Occipital lobe (tissue), 2 donors: ENCODE measurements around the gene RBM10. TPM values are rescaled to one million over a fixed set of nuclear protein-coding genes. Genes with fewer than 3 reads are reported as not detected.

Source experiments
- DNase-seq: peaks from one replicate; lab custom pipeline; 2025; lab: John Stamatoyannopoulos, UW
- total RNA-seq: library from RNA; depleted of rRNA; stranded (reverse); fragments of >200 nt; gene quantifications from one replicate; pipeline ENCODE4 v1.2.3, GENCODE V29; 2014

RBM10 gene
- total RNA-seq, 1 donor from 2014 or later: 38.7 TPM

DNA sequence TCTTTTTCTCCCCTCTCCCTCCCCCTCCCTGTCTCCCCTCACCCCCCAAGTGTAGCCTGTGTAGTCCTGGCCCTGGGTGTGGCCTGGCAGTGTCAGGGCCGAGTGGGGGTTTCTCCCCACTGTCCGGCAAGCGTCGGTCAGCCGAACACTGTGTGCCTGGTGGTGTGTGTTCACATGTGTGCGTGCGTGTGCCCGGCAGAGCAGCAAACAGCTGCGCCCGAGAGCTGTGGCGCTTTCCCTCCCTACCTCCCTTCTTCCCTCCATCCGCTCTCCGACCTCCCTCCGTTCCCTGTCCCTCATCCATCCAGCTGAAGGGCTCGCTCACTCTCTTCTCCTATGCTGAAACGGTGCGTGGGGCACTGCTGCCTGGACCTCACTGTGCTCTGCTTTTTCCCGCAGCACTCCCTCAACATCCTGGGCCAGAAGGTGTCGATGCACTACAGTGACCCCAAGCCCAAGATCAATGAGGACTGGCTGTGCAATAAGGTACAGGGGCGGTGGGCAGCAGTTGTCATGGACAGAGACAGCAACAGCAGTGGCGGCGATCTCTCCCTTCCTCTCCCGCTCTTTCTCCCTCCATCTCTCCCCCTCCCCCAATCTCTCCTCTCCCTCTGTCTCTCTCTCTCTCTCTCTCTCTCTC lies 31.2 kb downstream of the RBM10 start:
- no peak for DNase-seq

DNA sequence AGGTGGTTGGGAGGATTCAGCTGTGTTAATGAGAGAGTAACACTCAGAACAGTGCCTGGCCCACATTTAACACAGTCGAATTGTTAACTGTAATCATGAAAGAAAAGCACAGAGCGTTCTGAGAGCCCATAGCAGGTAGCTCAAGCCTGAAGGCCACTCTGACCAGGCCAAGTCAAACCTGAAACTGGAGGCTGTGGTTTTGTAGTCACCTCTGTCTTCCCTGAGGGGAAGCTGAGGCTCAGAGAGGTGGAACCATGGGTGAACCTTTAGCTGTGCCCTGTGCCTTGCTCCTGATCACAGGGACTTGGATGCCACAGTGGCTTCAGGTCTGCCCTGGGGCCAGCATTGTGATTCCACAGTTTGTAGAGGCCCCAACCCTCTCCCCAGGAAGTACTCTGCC lies 32.1 kb downstream of the RBM10 start:
- no peak for DNase-seq

DNA sequence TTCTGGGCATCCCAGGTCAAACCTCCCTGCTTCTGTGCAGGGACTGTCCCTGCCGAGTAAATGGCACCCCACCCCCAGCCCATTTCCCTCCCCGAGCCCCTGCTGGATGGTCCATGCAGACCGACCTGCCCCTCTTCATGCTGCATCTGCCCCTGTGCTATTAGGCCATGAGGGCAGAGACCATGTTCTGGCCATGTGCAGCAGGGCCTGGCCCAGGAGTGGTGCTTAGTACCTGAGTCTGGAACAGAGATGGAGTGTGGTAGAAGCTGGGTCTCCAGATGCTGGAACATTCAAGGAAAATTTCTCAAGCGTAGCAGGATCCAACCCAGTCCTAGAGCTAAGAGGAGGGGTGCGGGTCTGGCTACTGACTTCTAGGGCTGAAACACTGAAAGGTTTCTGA lies 33.3 kb downstream of the RBM10 start:
- DNase-seq: no peak

DNA sequence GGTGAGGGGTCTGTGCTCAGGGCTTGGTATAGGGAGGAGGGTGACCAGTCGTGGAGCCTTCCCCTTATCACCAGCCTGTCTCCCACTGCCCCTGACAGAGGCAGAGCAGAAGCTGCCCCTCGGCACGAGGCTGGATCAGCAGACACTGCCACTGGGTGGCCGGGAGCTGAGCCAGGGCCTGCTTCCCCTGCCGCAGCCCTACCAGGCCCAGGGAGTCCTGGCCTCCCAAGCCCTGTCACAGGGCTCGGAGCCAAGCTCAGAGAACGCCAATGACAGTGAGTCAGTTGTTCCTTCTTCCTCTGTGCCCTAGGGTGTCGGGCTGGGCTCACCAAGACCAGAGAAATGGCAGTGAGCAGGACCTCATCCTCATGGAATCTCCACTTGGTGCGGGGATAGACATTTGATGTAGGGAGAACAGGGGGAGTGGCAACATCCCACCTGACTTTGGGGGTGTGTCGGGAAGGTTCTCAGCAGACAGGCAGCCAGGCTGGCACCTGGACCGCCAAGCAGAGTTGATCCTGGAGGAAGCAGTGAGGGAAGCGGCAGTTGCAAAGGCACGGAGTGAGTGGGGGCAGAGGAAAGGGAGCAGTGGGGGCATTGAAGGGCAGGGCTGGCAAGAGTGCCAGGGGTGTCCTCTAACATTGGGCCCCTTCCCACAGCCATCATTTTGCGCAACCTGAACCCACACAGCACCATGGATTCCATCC lies 34.4 kb downstream of the RBM10 start:
- DNase-seq: peak; percentile 13

DNA sequence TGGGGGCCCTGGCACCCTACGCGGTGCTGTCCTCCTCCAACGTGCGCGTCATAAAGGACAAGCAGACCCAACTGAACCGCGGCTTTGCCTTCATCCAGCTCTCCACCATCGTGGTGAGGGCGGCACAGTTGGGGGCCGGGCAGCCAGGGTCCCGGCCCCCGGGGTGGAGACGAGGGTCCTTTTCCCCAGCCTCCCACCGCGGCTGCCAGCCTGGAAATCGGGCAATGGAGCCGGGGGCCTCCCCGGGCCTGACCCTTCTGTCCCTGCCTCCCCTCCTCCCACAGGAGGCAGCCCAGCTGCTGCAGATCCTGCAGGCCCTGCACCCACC lies 34.9 kb downstream of the RBM10 start:
- no peak for DNase-seq

DNA sequence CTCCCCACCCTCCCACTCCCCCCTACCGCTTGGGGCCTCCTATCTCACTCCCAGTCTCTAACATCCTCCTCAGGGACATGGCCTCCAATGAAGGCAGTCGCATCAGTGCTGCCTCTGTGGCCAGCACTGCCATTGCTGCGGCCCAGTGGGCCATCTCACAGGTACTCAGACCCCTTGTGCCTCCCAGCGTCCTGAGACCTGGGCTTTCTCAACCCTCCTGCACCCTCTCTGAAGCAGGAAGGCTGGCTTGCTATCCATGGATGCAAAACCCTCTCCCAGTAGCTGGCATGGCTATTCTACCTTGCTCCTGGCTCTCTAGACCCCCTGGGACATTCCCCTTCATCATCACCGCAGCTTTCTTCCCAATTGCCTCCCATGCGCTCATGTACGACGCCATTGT lies 35.3 kb downstream of the RBM10 start:
- DNase-seq: no peak

DNA sequence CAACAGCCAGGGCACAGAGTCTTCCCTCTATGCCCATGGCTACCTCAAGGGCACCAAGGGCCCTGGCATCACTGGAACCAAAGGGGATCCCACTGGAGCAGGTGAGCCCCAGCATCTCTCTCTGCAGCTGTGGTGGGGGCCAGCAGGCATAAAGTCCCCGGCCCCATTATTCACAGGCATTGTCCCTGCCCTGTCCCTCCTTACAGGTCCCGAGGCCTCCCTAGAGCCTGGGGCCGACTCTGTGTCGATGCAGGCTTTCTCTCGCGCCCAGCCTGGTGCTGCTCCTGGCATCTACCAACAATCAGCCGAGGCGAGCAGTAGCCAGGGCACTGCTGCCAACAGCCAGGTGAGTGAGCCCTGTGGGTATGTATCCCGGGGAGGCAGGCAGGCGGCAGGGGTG lies 36.3 kb downstream of the RBM10 start:
- no peak for DNase-seq

DNA sequence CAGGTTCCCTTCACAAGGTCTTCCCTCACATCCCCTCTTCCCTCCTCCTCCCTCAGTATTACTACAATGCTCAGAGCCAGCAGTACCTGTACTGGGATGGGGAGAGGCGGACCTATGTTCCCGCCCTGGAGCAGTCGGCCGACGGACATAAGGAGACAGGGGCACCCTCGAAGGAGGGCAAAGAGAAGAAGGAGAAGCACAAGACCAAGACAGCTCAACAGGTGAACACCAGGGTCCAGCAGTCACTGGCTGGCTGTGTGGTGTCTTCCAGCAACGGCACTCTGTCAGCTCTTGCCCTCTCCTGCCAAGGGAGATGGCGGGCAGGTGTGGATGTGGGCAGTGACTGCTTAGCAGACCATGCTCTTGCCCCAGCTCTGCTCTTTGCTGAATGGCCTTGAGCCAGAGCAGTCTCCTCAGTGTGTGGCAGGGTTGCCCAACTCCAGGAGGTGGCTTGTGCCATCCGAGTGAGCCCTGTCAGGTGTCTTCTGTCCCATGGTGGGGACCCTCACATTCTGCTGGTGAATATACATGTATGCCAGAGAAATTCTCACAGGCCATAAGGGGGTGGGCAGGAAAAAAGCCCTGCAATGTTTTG lies 37.2 kb downstream of the RBM10 start:
- DNase-seq: no peak

DNA sequence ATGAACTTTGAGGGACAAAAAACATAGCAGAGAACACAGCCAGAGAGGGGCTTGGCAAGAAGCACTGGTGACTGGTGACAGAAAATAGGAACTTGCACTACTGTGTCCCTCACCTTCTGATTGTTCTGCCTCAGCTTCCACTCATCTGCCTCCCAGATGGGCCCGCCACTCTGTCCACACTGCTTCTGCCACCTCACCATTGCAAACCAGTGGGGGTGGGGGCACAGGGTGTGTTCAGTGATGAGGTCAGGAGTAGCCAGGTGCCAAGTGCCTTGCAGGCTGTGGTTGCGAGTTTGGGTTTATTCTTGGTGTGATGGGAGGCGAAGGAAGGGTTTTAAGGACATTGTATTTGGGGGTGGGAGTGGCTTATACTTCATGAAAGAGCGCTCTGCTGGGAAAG lies 39.5 kb downstream of the RBM10 start:
- no peak for DNase-seq

DNA sequence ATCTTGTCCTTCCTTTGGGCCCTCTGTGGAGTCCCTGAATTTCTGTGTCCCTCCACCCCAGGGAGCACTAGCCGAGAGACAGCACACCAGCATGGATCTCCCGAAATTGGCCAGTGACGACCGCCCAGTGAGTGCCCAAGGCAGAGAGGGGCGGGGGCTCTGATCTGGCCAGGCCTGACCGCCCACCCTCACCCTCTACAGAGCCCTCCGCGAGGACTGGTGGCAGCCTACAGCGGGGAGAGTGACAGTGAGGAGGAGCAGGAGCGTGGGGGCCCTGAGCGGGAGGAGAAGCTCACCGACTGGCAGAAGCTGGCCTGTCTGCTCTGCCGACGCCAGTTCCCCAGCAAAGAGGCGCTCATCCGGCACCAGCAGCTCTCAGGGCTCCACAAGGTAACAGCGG lies 40.2 kb downstream of the RBM10 start:
- no peak for DNase-seq

DNA sequence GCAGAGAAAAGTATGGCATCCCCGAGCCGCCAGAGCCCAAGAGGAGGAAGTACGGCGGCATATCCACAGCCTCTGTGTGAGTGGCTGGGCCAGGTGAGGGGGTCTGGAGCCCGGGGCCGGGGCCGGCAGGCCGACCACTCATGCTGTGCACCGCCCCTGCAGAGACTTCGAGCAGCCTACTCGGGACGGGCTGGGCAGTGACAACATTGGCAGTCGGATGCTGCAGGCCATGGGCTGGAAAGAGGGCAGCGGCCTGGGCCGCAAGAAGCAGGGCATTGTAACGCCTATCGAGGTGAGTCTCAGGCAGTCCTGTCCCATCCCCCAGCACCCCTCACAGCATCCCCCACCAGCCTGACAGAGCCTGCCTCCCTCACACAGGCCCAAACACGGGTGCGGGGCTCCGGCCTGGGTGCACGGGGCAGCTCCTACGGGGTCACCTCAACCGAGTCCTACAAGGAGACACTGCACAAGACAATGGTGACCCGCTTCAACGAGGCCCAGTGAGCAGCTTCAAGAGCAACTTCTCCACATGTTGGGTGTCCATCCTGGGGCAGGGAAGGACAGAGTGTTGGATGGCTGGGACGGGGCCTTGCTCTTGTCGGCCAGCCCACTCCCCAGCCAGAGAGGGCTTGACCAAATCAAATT lies 41.2 kb downstream of the RBM10 start:
- DNase-seq: no peak

DNA sequence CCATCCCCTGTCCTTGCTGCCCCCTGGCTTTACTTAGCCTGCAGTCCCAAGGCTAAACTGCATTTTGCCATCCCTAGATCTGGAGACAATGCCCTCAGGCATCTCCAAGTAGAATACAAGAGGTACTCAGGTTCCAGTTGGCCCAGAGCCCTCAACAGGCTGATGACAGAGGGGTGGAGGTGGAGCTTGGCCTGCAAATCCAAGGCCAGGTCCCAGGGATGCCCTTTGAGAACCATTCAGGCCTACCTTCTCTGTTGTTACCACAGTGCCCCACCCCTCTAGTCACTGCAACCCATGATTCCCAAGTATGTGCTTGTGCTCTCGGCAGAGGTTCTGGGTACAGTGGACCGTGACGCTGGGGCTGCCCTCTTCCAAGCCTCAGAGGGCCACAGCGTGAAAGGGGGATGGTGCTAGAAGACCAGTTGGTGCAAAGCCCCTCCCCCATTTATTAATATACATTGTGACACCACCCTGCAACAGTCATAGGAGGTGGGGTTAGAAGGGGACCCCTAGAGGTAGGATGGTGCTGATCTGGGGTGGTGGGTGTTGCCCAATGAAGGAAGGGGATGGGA lies 42.2 kb downstream of the RBM10 start:
- no peak for DNase-seq

DNA sequence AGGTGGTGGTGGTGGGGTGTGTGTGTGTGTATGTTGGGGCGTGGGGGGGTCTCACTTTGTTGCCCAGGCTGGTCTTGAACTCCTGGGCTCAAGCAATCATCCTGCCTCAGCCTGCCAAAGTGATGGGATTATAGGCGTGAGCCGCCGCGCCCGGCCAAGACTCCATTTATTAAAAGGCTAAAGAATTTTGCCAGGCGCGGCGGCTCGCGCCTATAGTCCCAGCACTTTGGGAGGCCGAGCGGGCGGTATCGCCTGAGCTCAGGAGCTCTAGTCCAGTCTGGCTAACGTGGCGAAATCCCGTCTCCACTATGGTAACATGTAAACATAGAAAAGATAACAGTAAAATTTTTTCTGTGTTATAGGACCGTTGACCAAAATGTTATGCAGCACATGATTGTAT lies 44.9 kb downstream of the RBM10 start:
- no peak for DNase-seq

DNA sequence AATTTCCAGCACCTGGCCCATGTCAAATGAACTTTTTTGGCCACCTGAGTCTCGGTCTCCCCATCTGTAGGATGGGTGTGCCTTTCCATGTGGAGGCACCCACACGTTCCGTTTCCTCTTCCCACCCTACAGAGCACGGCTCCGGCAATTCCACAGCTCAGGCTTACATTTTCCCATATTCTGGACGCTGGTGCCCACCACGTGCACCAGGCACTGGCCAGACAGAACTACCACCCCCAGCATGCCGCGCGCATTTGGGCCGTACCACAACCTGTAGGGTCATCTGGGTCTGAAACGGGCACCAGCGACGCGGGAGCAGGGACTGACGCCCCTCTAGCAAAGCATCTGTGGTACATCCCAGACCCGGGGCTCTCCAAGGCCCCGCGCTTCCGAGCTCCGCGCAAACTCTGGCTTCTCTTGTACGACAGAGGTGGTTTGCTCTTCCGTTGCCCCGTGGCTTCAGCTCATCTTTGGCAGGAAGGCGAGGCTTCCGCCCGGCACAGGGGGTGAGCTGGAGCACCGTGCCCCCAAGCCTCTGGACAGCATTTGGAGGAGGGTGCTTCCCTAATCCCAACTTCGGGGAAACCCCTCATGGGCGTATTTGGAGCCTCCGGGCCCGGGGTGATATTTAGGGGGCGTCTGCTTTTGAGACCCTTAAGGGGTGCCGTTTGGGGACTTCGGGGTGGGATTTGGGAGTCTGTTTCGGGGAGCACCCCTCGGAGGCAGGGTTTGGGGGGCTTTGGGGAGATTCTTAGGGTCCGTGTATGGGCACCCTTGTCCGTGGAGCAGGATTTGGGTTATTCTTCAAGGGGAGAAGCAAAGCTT lies 45.6 kb downstream of the RBM10 start:
- DNase-seq: peak; percentile 75

DNA sequence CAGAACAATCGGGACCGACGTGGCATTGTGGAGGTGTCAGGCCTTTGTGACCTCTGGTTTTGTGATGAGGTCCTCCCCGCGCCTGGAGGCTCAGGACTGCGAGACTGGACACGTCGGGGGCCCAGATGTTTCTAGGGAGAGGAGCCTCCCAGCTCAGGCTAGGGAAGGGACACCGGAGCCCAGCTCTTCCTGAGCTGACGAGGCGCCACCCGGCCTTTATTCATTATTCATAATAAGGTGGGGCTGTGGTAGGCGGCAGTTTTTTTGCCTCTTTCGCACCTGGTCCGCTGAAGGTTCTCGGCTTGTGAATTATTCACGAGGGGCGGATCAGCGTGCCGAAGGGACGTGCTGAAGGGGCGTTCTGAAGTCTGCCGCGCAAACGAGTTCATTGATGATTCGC lies 46.3 kb downstream of the RBM10 start:
- no peak for DNase-seq

DNA sequence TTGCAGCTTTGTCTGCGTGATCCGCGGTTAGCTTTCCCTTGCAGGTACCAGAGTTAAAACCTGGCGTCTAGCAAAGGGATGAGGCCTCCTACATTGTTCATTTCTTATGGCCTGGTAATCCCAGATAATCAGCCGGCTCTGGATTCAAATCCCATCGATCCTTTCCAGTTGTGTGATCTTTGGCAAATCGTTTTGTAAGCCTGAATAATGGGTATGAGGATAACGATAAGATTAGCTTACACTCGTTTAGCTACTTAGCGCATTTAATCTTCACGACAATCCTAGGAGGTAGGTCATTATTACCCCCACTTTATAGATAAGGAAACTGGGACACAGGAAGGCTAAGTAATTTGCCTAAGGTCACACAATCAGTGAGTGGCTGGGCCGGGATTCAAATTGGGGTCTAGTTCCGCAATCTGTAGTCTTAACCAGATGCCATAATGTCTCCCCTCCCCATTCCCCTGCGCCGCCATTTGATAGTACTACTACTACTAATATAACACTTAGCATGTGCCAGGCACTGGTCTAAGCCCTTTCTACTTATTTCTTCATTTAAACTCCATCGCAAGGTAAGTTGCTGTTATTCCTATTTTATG lies 46.9 kb downstream of the RBM10 start:
- no peak for DNase-seq

DNA sequence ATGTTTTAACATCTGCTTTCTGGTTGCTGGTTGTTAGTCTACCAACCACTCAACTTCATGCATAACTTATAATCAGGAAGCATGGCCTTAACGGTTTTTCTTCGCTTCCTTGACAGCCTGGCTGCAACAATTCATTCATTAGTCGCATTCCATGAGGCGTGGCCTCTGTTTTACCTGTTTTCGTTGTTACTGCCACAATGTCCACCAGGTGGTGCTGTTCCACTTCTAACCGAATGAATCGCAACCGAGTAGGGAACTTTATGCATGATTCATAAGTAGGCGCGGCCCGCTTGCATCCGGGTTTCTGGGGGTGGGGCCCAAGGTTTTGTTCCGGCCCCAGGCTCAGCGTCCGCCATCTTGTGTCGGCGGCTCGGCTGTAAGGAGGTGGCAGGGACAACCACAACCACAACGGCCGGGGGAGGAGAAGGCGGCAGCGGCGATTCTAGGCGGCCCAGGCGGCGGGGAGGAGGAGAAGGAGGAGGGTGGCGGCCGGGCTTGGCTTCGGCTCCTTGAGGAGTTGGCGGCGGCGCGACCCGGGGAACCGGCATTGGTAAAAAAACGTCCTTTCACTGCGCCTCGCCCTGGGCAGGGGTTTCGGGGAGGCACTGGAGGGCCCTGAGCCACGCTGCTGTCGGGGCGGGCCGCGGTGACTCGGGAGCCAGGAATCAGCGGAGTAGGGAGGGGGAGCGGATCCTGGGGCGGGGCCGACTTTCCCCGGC lies 48.6 kb downstream of the RBM10 start, which contains the start of gene UBA1:
Gene UBA1, plus strand, starts transcription at position 355 of the 719 bp plus-strand sequence. CDS start 4,974 bp downstream, outside the sequence.
- peak; percentile 83 for DNase-seq

DNA sequence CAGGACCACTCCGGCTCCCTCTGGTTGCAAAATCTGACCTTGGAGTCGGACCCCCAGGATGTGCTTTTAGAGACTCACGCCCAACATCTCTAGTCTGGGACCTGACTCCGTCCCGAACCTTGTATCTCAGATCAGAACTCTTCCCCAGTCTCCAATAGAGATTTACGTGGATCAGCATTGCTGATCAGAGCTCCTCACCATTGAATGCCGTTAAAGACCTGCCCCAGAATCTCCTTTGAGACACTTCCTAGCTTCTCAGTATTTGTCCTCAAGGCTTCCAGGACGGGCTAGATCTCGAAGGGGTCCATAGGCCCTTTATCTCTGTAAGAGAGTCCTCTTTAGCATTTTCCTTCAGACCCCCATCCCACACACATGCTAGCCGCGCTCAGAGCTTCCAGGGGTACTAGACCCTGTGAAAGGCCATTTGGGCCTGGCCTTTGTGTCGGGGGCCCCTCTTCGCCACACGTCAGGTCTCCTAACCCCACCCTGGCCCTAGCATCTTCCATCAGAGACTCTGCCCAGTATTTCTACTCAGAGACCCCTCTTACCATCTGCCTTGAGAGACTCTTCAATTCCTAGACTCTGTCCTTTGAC lies 49.3 kb downstream of the RBM10 start:
- DNase-seq: no peak

DNA sequence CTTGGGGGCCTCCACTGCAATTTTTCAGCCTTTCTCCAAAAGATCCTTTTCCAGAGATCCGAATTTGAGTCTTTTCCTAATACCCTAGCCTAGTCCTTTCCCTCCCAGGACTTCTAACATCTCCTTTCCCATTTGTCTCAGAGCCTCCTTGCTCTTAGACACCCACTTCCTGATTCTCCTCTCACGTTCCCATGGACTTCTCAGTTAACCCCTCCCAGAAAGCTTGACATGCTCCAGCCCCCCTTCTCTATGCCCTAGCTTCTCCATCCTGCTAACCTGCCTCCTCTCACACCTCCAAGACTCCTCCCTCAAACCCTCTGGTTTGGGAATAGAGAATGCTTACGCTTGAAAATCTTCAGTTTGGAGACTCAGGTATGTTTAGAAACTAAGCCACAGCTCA lies 51.1 kb downstream of the RBM10 start:
- no peak for DNase-seq

DNA sequence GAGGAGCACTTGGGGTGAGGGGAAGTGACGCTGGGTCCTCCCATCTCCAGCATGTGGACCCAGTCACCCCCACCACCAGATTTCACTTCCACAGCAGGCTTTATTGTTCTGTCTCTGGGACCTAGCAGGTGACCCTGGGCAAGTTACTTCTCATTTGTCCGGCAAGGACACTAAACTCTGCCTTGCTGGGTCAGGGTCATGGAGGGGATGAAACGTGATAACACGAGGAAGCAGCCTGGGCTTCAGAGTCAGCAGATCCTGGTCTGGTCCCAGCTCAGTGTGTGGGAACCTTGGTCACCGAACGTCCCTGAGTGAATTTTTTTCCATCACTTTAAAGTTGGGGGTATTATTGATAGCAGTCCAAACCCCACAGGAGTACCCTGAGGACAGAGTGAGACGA lies 52.5 kb downstream of the RBM10 start:
- no peak for DNase-seq
